GM15510 (cell line): Measurements from ENCODE around the gene SCUBE1.

ENCODE experiments used
- POLR2A ChIP-seq: IDR thresholded peaks from 3 replicates; pipeline ENCODE4 v1.6.1; 2011; ENCODE audit warnings: borderline replicate concordance; ENCODE audit not compliant: insufficient read length; ENCODE audit errors: extremely low read depth

Gene SCUBE1

GRCh38 chr22:43343262-43343669 lies at the start of gene SCUBE1:
SCUBE1 (minus strand) TSS chr22:43343372; CDS start chr22:43343261, 111 bp downstream.
- TF ChIP-seq POLR2A = no peak

- no peak for TF ChIP-seq POLR2A
Measured at GRCh38 chr22:43392385-43392989, 49.3 kb upstream of the SCUBE1 start.

DNA sequence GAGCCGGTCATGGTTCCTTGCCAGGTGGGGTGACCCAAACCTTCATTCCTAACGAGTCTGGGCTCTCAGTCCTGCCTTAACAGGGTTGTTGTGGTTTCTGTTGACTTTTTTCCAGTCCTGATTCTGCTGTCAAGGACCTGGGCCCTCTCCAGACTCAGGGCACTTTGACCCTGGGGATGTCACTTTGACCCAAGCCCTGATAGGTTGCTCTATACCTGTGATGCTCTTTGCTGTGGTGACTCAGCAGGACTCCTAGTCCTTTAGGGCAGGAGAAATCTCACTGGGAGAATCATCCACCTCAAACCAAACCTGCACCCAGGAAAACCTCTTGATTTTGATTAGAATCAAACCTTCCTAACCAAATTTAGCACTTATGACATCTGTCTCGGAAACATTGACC lies 48.1 kb upstream of the SCUBE1 start:
- TF ChIP-seq POLR2A = no peak

DNA sequence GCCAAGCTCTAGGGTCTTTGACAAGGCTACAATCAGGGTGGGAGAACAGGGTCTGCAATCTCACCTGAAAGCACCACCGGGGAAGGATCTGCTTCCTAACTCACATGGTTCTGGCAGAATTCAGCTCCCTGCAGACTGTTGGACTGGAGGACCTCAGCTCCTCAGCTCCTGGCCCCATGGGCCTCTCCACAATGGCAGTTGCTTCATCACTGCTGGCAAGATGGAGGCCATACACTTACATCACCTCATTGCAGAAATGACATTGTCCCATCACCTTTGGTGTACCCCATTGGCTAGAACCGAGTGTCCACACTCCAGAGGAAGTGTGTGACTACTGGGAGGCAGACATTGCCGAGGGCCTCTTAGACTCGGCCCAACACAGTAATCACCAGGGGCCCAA lies 47.7 kb upstream of the SCUBE1 start:
- TF ChIP-seq POLR2A = no peak

DNA sequence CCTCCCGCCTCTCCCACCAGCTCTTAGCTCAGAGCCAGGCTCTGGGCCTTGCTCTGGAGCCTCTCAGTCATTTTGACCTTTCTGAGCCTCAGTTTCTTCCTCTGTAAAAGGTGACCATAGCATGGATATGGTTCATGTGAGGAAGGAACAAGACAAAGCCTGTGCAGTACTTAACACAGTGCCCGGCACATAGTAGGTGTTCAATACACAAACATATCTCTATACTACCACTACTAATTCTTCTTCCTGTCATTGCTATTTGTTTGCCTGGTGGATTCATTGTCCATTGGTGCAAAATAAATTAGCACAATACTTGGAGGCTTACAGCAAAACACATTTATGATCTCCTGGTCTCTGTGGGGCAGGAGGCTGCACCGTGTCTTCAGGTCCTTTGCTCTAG lies 47.0 kb upstream of the SCUBE1 start:
- no peak for TF ChIP-seq POLR2A

GRCh38 chr22:43389227-43389836 lies 46.2 kb upstream of the SCUBE1 start:
- TF ChIP-seq POLR2A = no peak

DNA sequence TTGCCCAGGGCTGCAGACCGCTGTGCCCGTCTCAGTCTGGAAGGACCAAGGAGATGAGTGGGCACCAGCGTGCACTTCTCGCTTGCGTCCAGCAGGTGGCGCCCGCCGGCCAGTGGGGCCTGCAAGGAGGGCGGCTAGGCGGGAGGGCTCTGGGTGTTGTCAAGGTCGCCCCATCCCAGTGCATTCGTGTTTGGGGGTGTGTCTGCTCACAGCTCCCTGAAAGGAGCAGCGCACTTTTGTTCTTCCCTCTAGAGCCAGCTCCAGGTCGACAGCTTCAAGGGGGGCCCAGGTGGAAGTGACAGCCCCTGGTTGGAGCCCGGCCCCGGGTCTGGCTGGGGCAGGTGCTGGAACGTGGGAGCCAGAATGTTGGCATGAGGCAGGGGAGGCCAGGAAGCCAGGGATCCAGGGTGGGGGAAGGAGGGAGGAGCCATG lies 45.3 kb upstream of the SCUBE1 start:
- no peak for TF ChIP-seq POLR2A

- no peak for TF ChIP-seq POLR2A
Measured at GRCh38 chr22:43387815-43388214, 44.6 kb upstream of the SCUBE1 start.

- no peak for TF ChIP-seq POLR2A
Measured at GRCh38 chr22:43385770-43386641, 42.8 kb upstream of the SCUBE1 start.

GRCh38 chr22:43384863-43385262 lies 41.7 kb upstream of the SCUBE1 start:
- no peak for TF ChIP-seq POLR2A

- TF ChIP-seq POLR2A = no peak
Measured at GRCh38 chr22:43381693-43382092, 38.5 kb upstream of the SCUBE1 start.

DNA sequence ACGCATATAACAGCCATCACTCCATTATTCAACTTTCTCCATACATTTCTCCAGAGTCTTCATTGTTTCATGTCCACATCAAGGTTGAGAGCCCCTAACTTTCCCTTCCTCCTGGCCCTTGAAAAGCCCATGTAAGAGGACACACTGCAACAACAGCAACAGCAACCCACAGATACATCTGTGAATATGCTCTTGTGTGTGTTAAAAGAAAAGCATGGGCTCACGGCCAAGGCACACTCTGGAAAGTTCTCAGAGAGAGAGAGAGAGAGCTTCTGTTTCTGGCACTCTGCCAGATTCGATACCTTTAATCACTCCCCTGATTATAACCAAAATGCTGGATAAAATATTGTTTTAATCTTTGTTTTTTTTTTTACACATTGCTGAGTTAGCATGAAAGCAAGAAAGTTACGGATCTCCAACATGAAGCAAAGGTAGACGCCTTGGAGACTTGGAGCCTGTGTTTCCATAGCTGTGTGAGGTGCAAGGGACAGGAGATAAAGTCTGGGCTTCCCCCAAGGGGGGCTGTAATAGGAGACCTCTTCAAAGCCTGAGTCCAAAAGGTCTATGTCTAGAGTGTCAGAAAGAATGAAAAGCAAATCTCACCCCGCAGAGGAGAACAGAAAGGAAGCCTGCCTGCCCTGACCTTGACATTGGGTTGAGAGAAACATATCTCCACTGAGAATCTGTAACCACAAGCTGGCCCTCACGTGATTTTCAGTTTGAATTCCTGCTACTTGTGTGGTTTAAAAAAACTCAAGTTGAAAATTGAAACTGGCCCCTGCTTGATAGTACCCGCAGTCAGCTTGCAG lies 34.9 kb upstream of the SCUBE1 start:
- TF ChIP-seq POLR2A = no peak

GRCh38 chr22:43377548-43377895 lies 34.4 kb upstream of the SCUBE1 start:
- no peak for TF ChIP-seq POLR2A

GRCh38 chr22:43376765-43377547 lies 33.8 kb upstream of the SCUBE1 start:
- no peak for TF ChIP-seq POLR2A
